GM21526 (cell line): ENCODE results near the gene SIN3A.
"Not testable (repeated sequence)": the region's sequence is repeated elsewhere in the genome, so short reads cannot be mapped to it uniquely, and the experiment has no call there.

Experiments
- ATAC-seq: cut with Tn5 transposase; IDR thresholded peaks from one replicate; pipeline ENCODE4 v1.9.1; 2021; ENCODE audit warnings: moderate library complexity; ENCODE audit not compliant: unreplicated experiment, low FRiP score

The SIN3A gene

GRCh38 chr15:75358771-75359536 lies 92.5 kb downstream of the SIN3A start:
- ATAC-seq: no peak

- no peak for ATAC-seq
These were observed 93.4 kb downstream of the SIN3A start for GRCh38 chr15:75357976-75358673.

GRCh38 chr15:75356517-75356916 lies 95.0 kb downstream of the SIN3A start:
- no peak for ATAC-seq

GRCh38 chr15:75356006-75356405 lies 95.5 kb downstream of the SIN3A start:
- ATAC-seq: no peak

- ATAC-seq: no peak
These were observed 96.1 kb downstream of the SIN3A start for GRCh38 chr15:75355369-75355768.

GRCh38 chr15:75354454-75354853 lies 97.0 kb downstream of the SIN3A start:
- ATAC-seq: no peak

GRCh38 chr15:75353604-75354003 lies 97.9 kb downstream of the SIN3A start:
- ATAC-seq: no peak

- ATAC-seq: no peak
These were observed 99.1 kb downstream of the SIN3A start for GRCh38 chr15:75352186-75353080.

GRCh38 chr15:75350601-75351361 lies 100.7 kb downstream of the SIN3A start:
- no peak for ATAC-seq

GRCh38 chr15:75349851-75350588 lies 101.5 kb downstream of the SIN3A start:
- ATAC-seq: no peak

GRCh38 chr15:75349351-75349669 lies 102.2 kb downstream of the SIN3A start:
- not testable (repeated sequence) for ATAC-seq

GRCh38 chr15:75348562-75349350 lies 102.7 kb downstream of the SIN3A start:
- ATAC-seq: no peak

GRCh38 chr15:75348034-75348561 lies 103.4 kb downstream of the SIN3A start:
- ATAC-seq: no peak

GRCh38 chr15:75347222-75348033 lies 104.1 kb downstream of the SIN3A start:
- no peak for ATAC-seq

- no peak for ATAC-seq
These were observed 104.7 kb downstream of the SIN3A start, which contains the start of gene NEIL1 for GRCh38 chr15:75346796-75347221. Gene NEIL1, plus strand, starts transcription at chr15:75347039. Its CDS starts 1,867 bp downstream, at chr15:75348906.

GRCh38 chr15:75343953-75344352 lies 107.5 kb downstream of the SIN3A start:
- not testable (repeated sequence) for ATAC-seq

- no peak for ATAC-seq
These were observed 109.3 kb downstream of the SIN3A start for GRCh38 chr15:75342221-75342620.
